Kidney (tissue), 14 donors: Measurements from ENCODE around the gene ERO1B. TPM values are rescaled to one million over a fixed set of nuclear protein-coding genes. Genes with fewer than 3 reads are reported as not detected.

Experiments
- DNase-seq, 5 donors: peaks; one replicate each; pipeline ENCODE4 v3.0.0-alpha.2; 2013 to 2020
- FAIRE-seq: peaks from 2 replicates; lab custom pipeline; 2012; peaks lifted over from hg19 to GRCh38; lab: Jason Lieb, UNC
- H3K27ac ChIP-seq, 2 donors: one replicate each; pipeline ENCODE4 v1.7.0; 2013; ENCODE audit warnings: low read depth in 2 of 2, low read length in 2 of 2, inconsistent platforms in 1 of 2
- H3K27me3 ChIP-seq: one replicate; pipeline ENCODE4 v1.7.1; 2013; ENCODE audit warnings: low read length, inconsistent platforms; ENCODE audit not compliant: control insufficient read depth, insufficient read depth
- H3K36me3 ChIP-seq, 3 donors: one replicate each; pipeline versions ENCODE4 v1.7.0 to v1.7.1; 2013; ENCODE audit warnings: low read length in 3 of 3, control low read depth in 1 of 3, inconsistent platforms in 1 of 3; ENCODE audit not compliant: insufficient read depth in 3 of 3, control insufficient read depth in 2 of 3
- H3K4me1 ChIP-seq, 3 donors: one replicate each; pipeline versions ENCODE4 v1.7.0 to v1.7.1; 2013; ENCODE audit warnings: low read length in 3 of 3, inconsistent platforms in 1 of 3, low read depth in 1 of 3; ENCODE audit not compliant: control insufficient read depth in 2 of 3, insufficient read depth in 2 of 3
- H3K4me3 ChIP-seq, 3 donors: one replicate each; pipeline versions ENCODE4 v1.7.0 to v1.8.1; 2013; ENCODE audit warnings: low read length in 3 of 3, control low read depth in 1 of 3, inconsistent platforms in 1 of 3
- H3K9ac ChIP-seq, 3 donors: one replicate each; pipeline versions ENCODE4 v1.7.0 to v1.7.1; 2013; ENCODE audit warnings: low read length in 3 of 3, control low read depth in 1 of 3, inconsistent platforms in 1 of 3
- H3K9me3 ChIP-seq, 3 donors: one replicate each; pipeline versions ENCODE4 v1.7.0 to v1.7.1; 2013; ENCODE audit warnings: low read length in 3 of 3, control low read depth in 1 of 3, inconsistent platforms in 1 of 3; ENCODE audit not compliant: control insufficient read depth in 2 of 3, insufficient read depth in 1 of 3
- intact Hi-C: fragments of 100-400 bp; cut with DNase I; formaldehyde crosslinking; loops from one replicate; pipeline ENCODE4 v1.11.1; 2022
- polyA plus RNA-seq: library from polyadenylated mRNA; stranded (reverse); fragments of 350-450 nt; fragmentation: Illumina TruSeq; extraction: RNeasy Lipid Tissue Mini Kit (QIAGEN cat#74804); gene quantifications from one replicate; pipeline ENCODE4 v1.2.3, GENCODE V29; 2014; ENCODE audit warnings: low read depth, low replicate concordance; ENCODE audit not compliant: insufficient read depth
- total RNA-seq: library from RNA; stranded (reverse); fragmentation: NEBNext Ultra II Directional; extraction: Animal tissue kit (Norgen Biotek cat#: 25700); gene quantifications from one replicate; pipeline ENCODE4 v1.2.1, GENCODE V29; 2021
- TF ChIP-seq, protein P1 (sequence below): IDR thresholded peaks from 3 replicates; pipeline ENCODE4 v1.5.1; 2012; ENCODE audit warnings: mild to moderate bottlenecking, moderate library complexity, borderline replicate concordance; ENCODE audit not compliant: insufficient read depth; ENCODE audit errors: extremely low read depth
- donor health status: control.
- donor health status: control.
- donor health status: control.
- donor health status: control.
- donor health status: control.
- donor health status: DM: yes; HTN: yes; CAD: no.
- donor health status: Normal renal cell carcinoma (clear cell type).

The ERO1B gene
- total and polyA plus RNA-seq, 2 donors from 2014 or later: 5.7 to 9.9 TPM

DNA sequence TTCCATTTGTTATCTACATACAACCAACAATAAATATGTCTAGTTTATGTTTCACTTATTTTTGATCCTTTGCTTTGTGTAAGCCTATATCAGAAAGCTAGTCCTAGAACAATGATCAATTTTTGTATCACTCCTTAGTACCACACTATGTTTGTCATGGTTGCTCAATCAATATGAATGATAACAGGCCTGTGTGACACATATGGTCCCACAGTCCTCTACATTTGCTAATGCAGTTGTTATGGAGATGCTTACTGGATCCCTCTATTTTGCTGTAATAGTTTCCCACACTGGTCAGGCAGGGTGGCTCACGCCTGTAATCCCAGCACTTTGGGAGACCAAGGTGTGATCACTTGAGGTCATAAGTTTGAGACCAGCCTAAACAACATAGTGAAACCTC lies 59.1 kb downstream of the ERO1B start:
- no peak for FAIRE-seq
- DNase-seq: no peak
- Histone ChIP-seq H3K36me3 (no peaks in the 10 kb centered on the region), H3K4me1 (no peaks in the 10 kb centered on the region), H3K9me3 (no peaks in the 10 kb centered on the region), H3K9ac (no peak overlapping the region), H3K27ac (no peak overlapping the region), H3K27me3 (no peaks in the 10 kb centered on the region), H3K4me3 (no peak overlapping the region)
- intact Hi-C loops: no loop called here
- TF ChIP-seq, protein P1, sequence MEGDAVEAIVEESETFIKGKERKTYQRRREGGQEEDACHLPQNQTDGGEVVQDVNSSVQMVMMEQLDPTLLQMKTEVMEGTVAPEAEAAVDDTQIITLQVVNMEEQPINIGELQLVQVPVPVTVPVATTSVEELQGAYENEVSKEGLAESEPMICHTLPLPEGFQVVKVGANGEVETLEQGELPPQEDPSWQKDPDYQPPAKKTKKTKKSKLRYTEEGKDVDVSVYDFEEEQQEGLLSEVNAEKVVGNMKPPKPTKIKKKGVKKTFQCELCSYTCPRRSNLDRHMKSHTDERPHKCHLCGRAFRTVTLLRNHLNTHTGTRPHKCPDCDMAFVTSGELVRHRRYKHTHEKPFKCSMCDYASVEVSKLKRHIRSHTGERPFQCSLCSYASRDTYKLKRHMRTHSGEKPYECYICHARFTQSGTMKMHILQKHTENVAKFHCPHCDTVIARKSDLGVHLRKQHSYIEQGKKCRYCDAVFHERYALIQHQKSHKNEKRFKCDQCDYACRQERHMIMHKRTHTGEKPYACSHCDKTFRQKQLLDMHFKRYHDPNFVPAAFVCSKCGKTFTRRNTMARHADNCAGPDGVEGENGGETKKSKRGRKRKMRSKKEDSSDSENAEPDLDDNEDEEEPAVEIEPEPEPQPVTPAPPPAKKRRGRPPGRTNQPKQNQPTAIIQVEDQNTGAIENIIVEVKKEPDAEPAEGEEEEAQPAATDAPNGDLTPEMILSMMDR: no peak

DNA sequence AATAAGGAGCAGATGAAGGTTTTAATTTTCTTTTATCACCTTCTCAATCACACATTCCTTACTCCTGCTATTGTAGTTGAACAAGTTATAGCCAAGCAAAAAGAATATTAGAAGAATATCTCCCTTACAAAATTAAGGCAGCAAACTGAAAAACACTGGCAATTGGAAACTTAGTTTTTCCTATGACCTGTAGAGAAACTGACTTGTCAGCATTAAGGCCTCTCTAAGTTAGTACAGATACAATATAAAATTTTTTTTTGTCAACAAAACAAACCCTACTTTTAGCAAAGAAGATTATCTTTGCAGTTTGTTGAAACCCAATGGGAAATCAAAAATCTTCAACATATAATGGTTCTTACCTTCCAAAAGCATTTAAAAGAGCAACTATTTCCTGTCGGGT lies 61.3 kb downstream of the ERO1B start:
- intact Hi-C loops: no loop called here
- no peaks in the 10 kb centered on the region for H3K27me3 ChIP-seq
- no peak overlapping the region for H3K27ac ChIP-seq
- FAIRE-seq (no peak), DNase-seq (no peak)
- H3K36me3 ChIP-seq: no peaks in the 10 kb centered on the region
- TF ChIP-seq, protein P1: no peak
- H3K4me1 ChIP-seq: no peaks in the 10 kb centered on the region
- no peaks in the 10 kb centered on the region for H3K9me3 ChIP-seq
- H3K9ac ChIP-seq: no peak overlapping the region
- H3K4me3 ChIP-seq: no peak overlapping the region

DNA sequence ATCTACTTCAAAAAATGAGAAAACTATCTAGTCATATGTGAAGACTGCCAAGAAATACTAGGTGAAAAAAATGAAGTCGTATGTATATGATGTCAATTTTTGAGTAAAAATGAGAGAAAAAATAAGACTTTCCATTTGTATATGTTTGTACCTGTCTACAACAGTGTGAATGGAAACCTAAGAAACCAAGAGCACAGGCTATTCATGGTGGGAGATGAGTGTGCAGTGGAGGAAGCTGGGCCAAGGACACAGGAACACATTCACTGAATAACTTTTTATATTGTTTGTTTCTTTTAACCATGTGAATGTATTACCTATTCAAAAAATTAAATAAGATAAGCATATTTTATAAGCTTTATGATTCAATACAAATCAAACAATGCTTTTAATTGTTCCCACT lies 67.0 kb downstream of the ERO1B start:
- Histone ChIP-seq H3K4me3 (no peak overlapping the region), H3K9me3 (no peaks in the 10 kb centered on the region), H3K36me3 (no peaks in the 10 kb centered on the region), H3K27ac (no peak overlapping the region), H3K4me1 (no peaks in the 10 kb centered on the region), H3K9ac (no peak overlapping the region), H3K27me3 (no peaks in the 10 kb centered on the region)
- intact Hi-C loops: no loop called here
- no peak for DNase-seq
- FAIRE-seq: no peak
- TF ChIP-seq, protein P1: no peak

DNA sequence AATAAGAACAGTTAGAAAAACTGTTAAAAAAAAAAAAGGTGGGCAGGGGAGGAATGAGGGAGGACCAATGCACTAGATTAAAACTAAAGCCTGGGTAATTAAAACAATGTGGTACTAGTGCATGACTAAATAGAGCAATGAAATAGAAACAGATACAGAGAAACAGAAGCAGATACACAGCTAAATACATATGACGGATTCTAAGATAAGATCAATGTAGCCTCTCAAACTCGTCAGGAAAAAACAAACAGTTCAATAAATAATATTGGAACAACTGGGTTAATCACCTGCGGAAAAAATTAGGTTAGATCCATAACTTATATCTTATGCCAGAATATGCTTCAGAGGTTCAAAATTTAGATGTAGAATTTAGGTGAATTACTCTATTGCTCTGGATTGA lies 68.2 kb downstream of the ERO1B start:
- DNase-seq (no peak), FAIRE-seq (no peak)
- Histone ChIP-seq H3K4me1 (no peaks in the 10 kb centered on the region), H3K27me3 (no peaks in the 10 kb centered on the region), H3K36me3 (peaks cover 0 to 2% (median 0%) of the 10 kb centered on the region in 3 donors), H3K9me3 (no peaks in the 10 kb centered on the region), H3K27ac (no peak overlapping the region), H3K9ac (no peak overlapping the region), H3K4me3 (no peak overlapping the region)
- TF ChIP-seq, protein P1: no peak
- intact Hi-C loops: no loop called here
